GM21825 (cell line): ENCODE data around the gene SLC16A12.
"Not testable (repeated sequence)": the region's sequence is repeated elsewhere in the genome, so short reads cannot be mapped to it uniquely, and the experiment has no call there.

Experiments used
- ATAC-seq: cut with Tn5 transposase; IDR thresholded peaks from one replicate; pipeline ENCODE4 v1.9.1; 2021; ENCODE audit warnings: mild to moderate bottlenecking, moderate library complexity; ENCODE audit not compliant: unreplicated experiment

SLC16A12 gene

DNA sequence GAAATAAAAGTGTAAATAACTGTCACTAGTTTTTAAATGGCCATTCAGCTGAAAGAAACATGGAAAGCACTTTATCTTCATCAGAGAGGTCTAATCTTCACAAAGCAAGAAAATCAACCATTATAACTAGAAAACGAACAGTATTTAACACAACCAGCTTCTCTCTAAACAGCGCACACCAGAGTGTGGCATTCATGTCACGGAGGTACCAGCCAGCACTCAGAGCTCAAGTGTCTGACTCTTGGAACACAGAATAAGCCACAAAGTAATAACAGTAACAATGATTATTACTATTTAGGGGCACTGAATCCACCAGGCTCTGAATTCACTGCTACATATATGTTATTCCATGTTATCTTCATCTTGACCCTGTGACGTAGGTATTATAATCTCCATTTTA, 60.9 kb downstream of the SLC16A12 start:
- no peak for ATAC-seq

DNA sequence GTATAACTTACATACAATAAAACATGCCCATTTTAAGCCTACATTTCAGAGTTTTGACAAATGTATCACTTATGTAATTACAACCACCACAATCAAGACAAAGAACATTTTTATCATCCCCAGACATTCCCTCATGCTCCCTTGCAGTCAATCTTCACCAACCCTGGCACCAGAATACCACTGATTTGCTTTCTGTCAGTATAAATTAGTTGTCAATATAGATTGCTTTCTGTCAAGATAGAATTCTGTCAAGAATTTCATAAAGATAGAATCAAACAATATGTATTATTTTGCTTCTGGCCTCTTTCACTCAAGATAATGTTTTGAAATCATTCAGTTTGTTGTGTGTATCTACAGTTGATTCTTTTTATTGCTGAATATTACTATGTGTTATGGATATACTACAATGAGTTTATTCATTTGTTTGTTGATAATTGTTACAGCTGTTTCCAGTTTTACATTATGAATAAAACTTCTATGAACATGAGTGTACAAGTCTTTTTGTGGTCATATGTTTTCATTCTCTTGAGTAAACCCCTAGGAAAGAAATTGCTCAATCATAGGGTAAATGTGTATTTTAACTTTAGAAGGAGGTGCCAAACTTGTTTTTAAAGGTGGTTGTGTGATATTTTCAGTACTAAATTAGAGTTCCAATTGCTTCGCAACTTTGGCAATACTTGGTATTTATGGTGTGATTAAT, 64.1 kb downstream of the SLC16A12 start:
- ATAC-seq = no peak

DNA sequence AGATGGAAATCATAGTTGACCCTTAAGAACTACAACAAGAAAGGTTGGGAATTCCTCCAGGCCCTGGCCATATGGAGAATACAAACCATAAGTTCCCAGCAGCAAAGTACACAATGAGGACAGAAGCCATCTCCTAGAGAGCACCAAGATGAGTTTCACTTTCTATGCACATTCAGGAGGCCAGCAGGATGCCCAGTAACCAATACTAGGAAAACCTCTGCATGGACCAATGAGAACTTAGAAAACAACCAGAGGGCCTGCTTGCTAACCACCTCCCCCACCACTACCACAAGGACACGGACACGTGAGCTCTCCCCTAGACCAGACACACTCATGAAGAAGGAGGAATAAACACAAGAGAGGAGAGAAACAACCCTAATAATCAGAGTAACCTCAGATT, 64.8 kb downstream of the SLC16A12 start:
- no peak for ATAC-seq

DNA sequence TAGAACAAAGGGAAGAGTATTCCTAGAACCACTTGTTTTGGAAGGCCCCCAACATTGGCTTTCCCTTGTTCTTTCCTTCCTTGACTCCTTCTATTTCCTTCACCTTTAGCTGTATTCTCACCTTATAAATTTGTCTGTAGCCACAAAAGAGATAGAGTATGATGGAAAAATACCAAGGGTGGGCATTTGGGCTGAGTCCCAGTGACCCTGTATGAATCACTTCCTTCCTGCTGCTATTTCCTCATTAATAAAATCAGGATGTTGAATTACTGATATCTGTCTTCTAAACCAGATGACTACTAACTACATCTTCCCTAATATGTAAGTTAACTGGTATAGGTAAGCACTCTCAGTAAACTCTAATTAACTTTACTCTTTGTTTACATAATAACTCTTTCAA, 65.9 kb downstream of the SLC16A12 start:
- no peak for ATAC-seq

DNA sequence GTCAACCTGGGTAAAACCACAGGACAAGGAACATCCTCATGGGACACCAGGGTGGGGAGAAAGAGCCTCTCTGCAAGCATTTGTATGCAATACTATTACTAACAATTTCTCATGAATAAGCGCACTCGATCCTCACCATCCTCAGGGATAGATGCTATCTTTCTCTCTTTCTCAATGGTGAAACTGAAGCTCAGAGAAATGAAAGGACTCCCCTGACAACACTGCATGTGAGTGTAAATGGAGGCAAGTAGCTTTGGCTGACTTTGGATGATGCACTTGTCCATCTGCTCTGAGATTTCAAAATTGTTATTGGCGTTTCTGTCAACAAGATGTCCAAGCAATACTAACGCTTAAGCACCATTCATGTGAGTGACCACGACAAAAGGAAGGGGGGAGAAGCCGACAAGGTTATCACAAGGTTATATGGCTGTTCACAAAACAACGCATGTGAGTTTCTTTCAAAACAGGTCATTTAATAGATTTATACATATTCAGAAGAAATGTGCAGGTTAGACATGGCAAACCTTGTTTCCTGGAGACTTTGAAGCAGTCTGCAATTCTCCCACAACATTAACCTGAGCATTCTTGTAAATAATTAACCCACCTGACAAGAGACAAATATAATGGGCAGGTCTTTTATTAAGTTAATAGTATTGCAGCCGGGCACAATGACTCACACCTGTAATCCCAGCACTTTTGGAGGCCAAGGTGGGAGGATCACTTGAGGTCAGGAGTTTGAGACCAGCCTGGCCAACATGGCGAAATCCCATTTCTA, 67.0 kb downstream of the SLC16A12 start:
- ATAC-seq = no peak

DNA sequence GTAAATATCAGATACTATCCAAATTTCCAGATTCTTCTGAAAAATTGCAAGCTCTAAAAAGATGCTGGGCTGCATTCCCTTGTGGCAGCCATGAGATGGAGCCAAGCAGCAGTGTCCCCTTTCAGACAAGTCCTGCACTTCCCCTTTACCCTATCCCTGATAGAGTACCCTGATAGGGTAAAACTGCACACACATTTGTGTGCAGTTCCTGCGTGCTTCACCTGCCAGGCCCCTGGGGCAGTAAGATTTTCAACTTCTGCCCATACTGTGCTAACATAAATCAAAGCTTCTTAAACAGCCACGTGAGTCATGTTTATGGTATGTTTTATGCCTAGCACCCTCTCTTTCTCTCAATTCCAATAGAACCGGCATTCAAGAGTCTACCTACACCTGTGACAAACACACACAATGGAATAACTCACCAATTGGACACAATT, 68.8 kb downstream of the SLC16A12 start:
- ATAC-seq = no peak

DNA sequence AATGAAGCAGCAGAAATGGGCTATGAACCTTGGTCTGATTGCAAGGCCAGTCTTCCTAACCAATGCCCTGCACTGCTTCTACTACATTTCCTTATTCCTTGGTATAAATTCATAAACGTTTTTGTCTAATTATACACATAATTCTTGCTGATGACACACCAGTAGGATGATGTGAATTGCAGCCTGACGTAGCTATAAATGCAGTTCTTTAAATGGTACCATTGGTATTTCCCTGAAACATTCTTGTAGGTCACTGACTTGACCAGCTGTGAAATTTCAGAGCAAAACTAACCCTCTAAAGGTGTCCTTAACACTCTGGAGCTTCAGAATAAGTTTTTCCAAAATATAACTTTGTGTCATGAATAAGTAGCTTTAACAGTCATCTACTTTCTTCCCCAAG, 70.2 kb downstream of the SLC16A12 start:
- no peak for ATAC-seq

DNA sequence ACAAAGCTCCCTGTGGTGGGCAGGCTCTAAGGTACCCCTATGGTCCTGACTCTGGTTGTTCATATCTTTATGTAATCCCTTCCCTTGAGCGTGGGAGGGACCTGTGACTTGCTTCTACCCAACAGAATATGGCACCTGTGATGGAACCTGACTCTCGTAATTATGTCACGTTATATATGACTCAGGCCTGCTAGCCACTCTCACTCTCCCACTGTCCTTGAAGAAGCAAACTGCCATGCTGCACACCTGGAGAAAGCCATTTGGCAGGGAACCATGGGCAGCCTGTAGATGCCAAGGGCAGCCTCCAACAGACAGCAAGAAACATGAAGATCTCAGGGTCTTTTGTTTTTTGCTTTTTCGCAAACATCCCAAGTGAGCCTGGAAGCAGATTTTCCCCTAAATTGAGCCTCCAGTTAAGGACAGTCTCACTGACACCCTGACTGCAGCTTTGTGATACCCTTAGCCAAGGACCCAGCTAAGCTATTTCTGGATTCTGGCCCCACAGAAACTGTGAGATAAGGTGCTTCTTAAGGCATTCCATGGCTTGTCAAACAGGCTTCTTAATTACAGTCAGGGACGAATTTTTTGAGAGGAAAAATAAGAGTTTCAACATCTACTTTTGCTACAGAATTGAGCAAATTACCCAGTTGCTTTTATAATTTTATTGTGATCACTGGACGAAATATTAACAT, 71.4 kb downstream of the SLC16A12 start:
- ATAC-seq = no peak

DNA sequence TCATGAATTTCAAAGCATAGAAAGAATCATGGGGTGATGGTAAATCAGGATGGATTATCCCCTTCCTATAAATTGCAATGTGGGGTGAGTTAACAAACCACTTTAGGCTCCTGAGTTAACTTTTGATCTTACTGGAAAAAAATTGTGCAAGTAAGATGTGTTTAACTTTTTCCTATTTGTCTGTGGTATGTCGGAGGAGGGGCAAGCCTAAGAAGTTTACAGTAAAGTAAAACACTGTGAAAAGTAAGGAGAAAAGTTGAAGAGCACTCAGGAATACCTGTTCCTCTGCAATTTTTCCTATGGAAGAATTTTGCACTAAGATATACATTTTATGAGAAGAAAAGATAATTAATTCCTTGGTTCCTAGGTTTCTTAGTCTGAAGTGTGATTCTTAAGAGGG, 76.6 kb downstream of the SLC16A12 start:
- no peak for ATAC-seq

DNA sequence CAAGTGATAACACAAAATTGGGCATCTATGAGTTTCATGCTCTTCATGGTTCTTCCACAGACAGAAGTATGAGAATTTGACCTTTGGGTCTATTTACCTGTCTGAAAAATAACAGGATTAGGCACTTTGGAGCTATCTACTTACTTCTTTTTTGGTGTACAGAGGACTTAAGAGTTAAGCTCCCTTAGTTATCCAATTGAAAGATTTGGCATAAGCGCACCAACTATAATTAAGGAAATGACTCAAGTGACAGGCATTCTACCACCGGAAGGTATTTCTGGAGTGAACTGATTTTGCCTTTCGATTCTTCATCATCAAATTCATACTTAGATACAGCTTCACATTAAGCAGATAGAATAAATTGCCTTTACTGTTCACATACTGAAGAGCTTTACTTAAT, 77.1 kb downstream of the SLC16A12 start:
- no peak for ATAC-seq

DNA sequence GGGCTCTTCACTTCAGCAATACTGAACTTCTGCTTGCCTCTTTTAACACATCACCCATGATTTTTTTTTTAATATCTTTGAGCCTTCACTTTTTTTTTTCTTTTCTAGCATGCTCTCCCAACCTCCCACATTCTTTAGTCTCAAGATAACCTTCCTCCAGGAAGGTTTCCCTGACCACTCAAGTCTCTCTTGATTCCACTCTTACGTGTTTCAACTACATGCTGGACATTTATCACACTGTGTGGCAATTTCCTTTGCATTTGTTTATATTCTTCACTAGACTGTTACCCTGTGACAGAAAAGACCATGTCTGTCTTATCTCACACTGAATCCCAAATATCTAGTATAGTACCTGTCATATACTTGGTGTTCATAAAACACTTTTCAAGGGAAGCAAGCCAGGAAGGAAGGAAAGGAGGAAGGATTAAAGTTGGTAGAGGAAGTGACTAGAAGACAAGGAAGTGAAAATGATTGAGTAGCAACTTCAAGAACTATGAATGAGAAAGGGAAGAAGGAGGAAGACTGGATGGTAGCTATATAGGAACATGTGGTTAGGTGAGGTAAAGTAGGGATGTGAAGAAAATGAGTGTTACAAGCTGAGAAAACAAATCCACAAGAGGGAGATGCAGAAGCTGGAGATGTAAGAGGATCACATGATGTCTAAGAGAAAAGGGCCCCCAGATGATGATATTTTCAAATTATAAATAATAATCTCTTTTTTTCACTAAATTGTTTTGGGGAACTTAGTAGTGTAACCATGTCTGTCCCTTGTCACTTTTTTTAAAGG, 80.6 kb downstream of the SLC16A12 start:
- ATAC-seq = no peak

DNA sequence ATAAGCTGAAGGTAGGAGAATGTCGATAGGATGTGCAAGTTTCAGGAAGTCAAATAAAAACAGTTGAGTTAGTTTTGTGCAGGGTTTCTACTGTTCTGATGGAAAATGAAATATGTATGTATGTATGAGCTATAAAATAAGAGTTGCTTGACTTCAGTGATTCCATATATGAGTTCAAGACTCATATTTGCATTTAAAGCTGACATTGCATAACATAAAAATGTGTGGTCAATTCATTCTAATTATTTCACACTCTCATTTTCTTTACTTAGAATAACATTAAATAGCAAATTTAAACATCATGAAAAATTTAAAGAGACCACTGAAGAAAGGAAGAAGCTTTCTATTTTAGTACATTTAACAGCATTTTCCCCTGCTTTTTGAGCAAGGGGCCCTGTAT, 83.2 kb downstream of the SLC16A12 start:
- ATAC-seq = no peak

DNA sequence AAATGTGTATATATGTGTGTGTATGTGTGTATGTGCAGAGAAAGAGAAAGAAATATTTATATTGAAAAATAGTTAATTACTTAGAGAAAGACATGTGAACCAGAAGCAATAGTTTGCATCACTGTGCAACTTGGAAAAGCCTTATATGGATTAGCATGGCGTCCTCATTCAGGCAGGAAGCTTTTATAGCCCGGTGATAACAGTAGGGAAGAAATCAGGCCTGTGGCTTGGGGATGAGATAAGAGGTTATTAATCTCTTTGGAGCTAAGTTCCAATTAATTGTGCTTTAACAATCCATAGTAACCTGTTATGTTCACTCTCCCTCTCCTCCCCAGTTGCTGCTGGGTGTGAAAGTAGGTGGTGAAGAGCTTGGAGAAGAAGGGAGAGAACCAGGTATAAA, 84.5 kb downstream of the SLC16A12 start:
- ATAC-seq = no peak

DNA sequence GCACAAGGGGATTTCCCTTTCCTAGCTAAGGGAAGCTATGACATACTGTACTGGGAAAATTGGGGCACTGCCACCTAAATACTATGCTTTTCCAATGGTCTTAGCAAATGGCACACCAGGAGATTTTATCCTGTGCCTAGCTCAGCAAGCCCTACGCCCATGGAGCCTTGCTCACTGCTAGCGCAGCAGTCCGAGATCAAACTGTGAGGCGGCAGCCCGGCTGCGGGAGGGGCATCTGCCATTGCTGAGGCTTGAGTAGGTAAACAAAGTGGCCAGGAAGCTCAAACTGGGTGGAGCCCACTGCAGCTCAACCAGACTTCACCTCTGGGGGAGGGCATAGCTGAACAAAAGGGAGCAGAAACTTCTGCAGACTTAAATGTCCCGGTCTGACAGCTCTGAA, 90.6 kb downstream of the SLC16A12 start:
- not testable (repeated sequence) for ATAC-seq

DNA sequence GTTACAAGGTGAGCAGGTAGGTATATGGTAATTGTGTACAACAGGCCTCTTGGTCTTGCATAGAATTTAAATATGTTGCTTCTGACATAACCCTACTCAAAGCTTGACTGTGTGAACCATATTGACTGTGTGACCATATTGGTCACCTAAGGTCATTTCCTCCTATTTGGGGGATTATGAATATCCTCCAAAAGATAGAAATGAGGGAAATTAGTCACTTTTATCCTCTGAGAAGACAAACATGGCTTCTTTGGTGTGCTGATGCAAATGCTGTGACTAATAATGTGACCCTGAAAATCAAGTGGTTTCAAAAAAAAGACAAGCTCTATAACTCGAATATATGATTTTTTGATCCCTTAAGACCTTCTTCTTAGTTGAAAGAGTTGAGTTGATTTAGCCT, 93.1 kb downstream of the SLC16A12 start:
- no peak for ATAC-seq

DNA sequence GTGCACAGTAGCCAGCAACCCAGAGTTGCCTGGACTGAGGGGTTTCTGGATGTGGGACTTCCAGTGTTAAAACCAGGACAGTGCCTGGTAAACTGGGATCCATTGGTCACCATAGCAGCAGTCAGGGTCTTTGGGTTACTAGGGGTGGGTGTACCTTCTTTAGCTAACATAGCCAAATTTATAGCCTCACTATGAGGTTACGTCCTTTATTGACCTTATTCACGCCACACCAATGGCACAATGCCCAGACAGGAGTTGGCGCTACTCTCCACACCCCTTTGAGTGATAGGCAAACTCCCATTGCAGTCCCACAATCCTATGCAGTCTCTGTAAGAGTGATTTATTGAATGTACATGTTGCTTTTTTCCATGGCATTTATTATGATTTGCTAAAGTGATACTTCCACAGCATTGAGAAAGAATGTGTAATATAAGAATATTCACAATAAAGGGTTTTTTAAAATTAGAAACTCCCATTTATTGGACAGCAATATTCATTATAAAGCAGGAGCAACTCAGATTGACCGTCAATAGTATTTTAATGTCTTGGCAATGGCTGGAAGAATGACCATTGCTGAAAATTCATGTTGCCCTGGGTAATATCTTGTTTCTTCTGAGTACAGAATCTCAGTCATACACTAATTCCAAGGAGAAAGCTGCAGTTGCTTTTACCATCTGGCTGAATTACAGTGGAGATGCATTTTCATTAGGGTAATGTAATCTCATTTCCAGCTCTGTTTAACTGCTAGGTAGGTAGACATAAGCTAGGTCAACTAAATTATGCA, 95.0 kb downstream of the SLC16A12 start:
- ATAC-seq = no peak

DNA sequence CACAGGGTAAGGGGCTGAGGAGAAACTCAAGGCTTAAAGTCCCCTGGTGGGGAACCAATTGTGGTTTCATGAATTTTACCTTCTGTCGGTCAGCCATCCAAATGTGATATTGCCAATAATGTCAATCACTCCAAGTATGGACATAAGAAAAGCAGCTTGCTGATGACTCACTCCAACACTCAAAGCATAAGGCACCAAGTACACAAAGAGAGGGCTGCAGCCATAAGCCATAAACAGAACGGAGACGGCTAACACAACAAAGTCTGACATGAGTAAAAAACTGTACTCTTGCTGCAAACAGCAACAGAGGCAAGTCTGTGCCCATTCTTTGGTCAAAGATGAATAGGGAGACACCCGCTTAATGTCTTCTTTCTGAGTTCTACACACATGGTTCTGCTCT, 96.9 kb downstream of the SLC16A12 start:
- no peak for ATAC-seq

DNA sequence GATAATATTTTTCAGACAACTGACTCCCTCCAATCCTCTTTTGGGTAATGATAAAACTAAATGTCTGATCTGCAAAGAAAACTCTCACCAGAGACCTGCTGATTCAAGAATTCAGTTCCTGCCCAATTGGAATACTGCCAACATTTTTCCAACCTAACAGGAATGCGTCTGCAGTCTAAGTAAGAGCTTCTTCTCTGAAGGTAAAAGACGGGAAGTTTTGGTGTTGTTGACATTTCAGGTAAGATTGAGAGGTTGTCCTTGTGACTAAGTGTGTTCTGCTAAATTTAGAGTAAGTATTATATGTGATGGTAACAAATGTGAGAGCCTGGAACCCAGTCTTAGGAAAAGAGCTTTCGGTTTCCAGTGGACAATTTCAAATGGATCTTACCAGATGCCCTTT, 103.4 kb downstream of the SLC16A12 start:
- no peak for ATAC-seq

DNA sequence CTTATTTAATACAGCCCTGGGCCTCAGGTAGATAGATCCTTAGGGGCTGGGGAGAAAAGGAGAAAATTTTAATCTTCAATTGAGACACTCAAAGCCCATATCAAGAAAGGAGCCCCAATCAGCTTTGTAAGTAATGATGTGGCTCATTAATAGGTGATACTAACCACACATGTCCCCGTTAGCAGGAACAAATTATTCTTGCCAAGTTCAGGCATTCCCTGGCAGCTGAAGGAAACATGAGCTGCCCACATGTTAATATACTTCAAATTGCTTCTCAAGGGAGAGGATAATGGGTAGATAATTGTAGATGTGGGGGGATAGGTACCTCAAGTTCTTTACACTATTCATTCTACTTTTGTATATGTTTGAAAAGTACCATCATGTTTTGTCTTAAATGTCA, 106.5 kb downstream of the SLC16A12 start:
- no peak for ATAC-seq

DNA sequence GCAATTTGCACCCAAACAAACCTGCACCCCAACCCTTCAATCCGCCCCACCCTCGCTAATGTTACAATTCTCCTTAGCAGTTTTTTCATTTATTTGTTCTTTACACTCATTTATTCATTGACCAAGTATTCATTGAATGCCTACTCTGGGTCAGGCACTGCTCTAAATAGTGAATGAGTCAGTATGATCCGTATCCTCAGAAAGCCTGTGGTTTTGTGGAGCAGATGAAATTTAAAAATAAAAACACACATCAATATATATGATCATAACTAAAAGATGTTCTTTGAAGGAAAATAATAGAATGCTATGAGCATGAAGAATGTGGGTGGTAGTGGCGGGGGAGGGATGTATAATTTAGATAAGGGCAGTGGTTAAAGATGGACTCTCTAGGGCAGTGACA, 107.8 kb downstream of the SLC16A12 start:
- ATAC-seq = no peak
